Measurements from ENCODE around the gene TSPAN9. TPM values are rescaled to one million over a fixed set of nuclear protein-coding genes. Genes with fewer than 3 reads are reported as not detected.

The TSPAN9 gene
- total and polyA plus RNA-seq, 2 experiments from 2014 or later = 6.0 to 31.5 TPM

- H3K27ac Mint-ChIP-seq = no peak overlapping the region
- no peak overlapping the region for H3K4me3 ChIP-seq
- ATAC-seq = peak; percentile 38
These were observed 3.5 kb upstream of the TSPAN9 start for GRCh38 chr12:3073438-3074250.

More at GRCh38 chr12:3073438-3074250, 3.5 kb upstream of the TSPAN9 start:
- Mint-ChIP-seq H3K4me1 (peaks cover 8% of the 10 kb centered on the region), H3K36me3 (ENCODE audit: low read depth) (no peaks in the 10 kb centered on the region), H3K27me3 (ENCODE audit: insufficient read depth, low read depth, poor library complexity) (peaks cover 19% of the 10 kb centered on the region), H3K9me3 (no peaks in the 10 kb centered on the region; the same call in 2 of the 3 replicates), H3K4me3 (no peak overlapping the region)
- Histone ChIP-seq H3K79me2 (replicated peaks; ENCODE audit: insufficient read depth) (peaks cover 4% of the 10 kb centered on the region; the same call in 1 of the 2 replicates), H3K27me3 (ENCODE audit: insufficient read depth) (0 out of 2 replicates have a peak, but pooled peaks cover 9% of the 10 kb centered on the region), H3K4me2 (no peak overlapping the region), H4K20me1 (replicated peaks; ENCODE audit: insufficient read depth) (no peaks in the 10 kb centered on the region), H3F3A (replicated peaks; ENCODE audit: low read depth) (0 out of 2 replicates have a peak, but pooled peaks cover 2% of the 10 kb centered on the region), H3K36me3 (ENCODE audit: insufficient read depth) (no peaks in the 10 kb centered on the region), H3K27ac (ENCODE audit: low read depth) (no peak overlapping the region), H2AFZ (no peak overlapping the region), H3K4me1 (ENCODE audit: insufficient read depth) (peaks cover 9% of the 10 kb centered on the region; the same call in 1 of the 2 replicates), H3K9me2 (ENCODE audit: insufficient read depth) (no peaks in the 10 kb centered on the region)
- DNase-seq (ENCODE audit: low spot score) = peak; percentile 88
- no peak for TF ChIP-seq ZNF462 (CRISPR knock-in tag; IDR thresholded peaks at IDR 0.05)
- peak; percentile 99 for TF ChIP-seq CTCF (conservative IDR thresholded peaks at IDR 0.05; ENCODE audit: low read depth in 2 of 2)
- TF ChIP-seq EZH2phosphoT487 (IDR thresholded peaks at IDR 0.05; ENCODE audit: unreplicated experiment) = no peak
